Caki2 (cell line): ENCODE results near the gene CDH16. TPM values are rescaled to one million over a fixed set of nuclear protein-coding genes. Genes with fewer than 3 reads are reported as not detected.
"Not testable (repeated sequence)": the region's sequence is repeated elsewhere in the genome, so short reads cannot be mapped to it uniquely, and the experiment has no call there.

Experiments
- DNase-seq: peaks from one replicate; pipeline ENCODE4 v3.0.0-alpha.2; 2015; ENCODE audit warnings: low read depth
- in situ Hi-C: cut with HindIII; loops from 2 replicates; pipeline ENCODE4 v1.10.0; 2016; ENCODE audit warnings: low sequenced_read_pairs, low pct_unique_long_range_greater_than_20kb, mixed read lengths
- total RNA-seq: library from RNA; depleted of rRNA; stranded (reverse); fragments of >200 nt; shearing (Covaris generic); gene quantifications from 2 replicates; pipeline ENCODE4 v1.2.3, GENCODE V29; 2014; ENCODE audit warnings: low replicate concordance

Gene CDH16
- total RNA-seq, 1 experiment from 2014 or later, result 56.1 TPM

GRCh38 chr16:66948837-66949225 lies 30.1 kb upstream of the CDH16 start:
- no peak for DNase-seq
- in situ Hi-C loops, result no loop called here

GRCh38 chr16:66948134-66948836 lies 29.6 kb upstream of the CDH16 start:
- in situ Hi-C loops, result no loop called here
- DNase-seq, result no peak

- peak; percentile 70 for DNase-seq
- in situ Hi-C loops, result no loop called here
These were observed 28.8 kb upstream of the CDH16 start for GRCh38 chr16:66947302-66948065.

GRCh38 chr16:66946974-66947301 lies 28.3 kb upstream of the CDH16 start:
- in situ Hi-C loops, result no loop called here
- no peak for DNase-seq

GRCh38 chr16:66946541-66946940 lies 27.9 kb upstream of the CDH16 start:
- no peak for DNase-seq
- in situ Hi-C loops, result no loop called here

GRCh38 chr16:66945939-66946338 lies 27.3 kb upstream of the CDH16 start:
- no peak for DNase-seq
- in situ Hi-C loops, result no loop called here

GRCh38 chr16:66944971-66945370 lies 26.3 kb upstream of the CDH16 start:
- DNase-seq, in situ Hi-C loops: not testable (repeated sequence)

- in situ Hi-C loops, result no loop called here
- DNase-seq, result no peak
These were observed 25.4 kb upstream of the CDH16 start for GRCh38 chr16:66944054-66944441.

GRCh38 chr16:66943426-66944053 lies 24.9 kb upstream of the CDH16 start:
- no peak for DNase-seq
- in situ Hi-C loops, result no loop called here

GRCh38 chr16:66942981-66943380 lies 24.3 kb upstream of the CDH16 start:
- DNase-seq, result no peak
- in situ Hi-C loops, result no loop called here

GRCh38 chr16:66940236-66940635 lies 21.6 kb upstream of the CDH16 start:
- DNase-seq, result no peak
- in situ Hi-C loops, result no loop called here

GRCh38 chr16:66939366-66939765 lies 20.7 kb upstream of the CDH16 start:
- in situ Hi-C loops, result no loop called here
- DNase-seq, result no peak

GRCh38 chr16:66937725-66938337 lies 19.1 kb upstream of the CDH16 start:
- in situ Hi-C loops, result no loop called here
- DNase-seq, result no peak

- in situ Hi-C loops, result no loop called here
- no peak for DNase-seq
These were observed 18.3 kb upstream of the CDH16 start for GRCh38 chr16:66936889-66937554.

GRCh38 chr16:66936462-66936861 lies 17.8 kb upstream of the CDH16 start:
- DNase-seq, result no peak
- in situ Hi-C loops, result no loop called here

- peak; percentile 68 for DNase-seq
- in situ Hi-C loops, result no loop called here
These were observed 16.8 kb upstream of the CDH16 start, which contains the start of gene CES2 for GRCh38 chr16:66935314-66936011. Gene CES2 (plus strand): TSS chr16:66935516. CDS start chr16:66935636, 120 bp downstream.

GRCh38 chr16:66934839-66935313 lies 16.2 kb upstream of the CDH16 start:
- DNase-seq, in situ Hi-C loops: not testable (repeated sequence)
